ENCODE data around the gene ATP2B1.
"Not testable (repeated sequence)": the region's sequence is repeated elsewhere in the genome, so short reads cannot be mapped to it uniquely, and the experiment has no call there.

The ATP2B1 gene

DNA sequence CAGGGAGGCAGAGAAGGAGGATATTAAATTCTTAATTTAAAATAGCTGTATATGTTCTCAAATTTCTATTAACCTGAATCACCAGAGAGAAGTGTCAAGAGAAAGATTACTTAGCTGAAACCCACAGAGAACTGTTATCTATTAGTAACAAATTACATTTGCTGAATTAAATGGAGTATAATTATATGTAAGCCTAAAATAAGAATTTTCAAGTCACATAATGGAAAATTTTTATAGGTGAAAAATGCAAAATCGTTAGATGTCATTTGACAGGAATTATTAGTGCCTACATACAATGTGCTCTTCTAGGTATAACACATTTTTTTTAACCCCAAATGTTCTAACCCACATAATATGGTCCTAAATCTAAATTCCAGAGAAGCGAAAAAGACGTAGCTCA, 4.1 kb upstream of the ATP2B1 start:
- no peak for DNase-seq

DNA sequence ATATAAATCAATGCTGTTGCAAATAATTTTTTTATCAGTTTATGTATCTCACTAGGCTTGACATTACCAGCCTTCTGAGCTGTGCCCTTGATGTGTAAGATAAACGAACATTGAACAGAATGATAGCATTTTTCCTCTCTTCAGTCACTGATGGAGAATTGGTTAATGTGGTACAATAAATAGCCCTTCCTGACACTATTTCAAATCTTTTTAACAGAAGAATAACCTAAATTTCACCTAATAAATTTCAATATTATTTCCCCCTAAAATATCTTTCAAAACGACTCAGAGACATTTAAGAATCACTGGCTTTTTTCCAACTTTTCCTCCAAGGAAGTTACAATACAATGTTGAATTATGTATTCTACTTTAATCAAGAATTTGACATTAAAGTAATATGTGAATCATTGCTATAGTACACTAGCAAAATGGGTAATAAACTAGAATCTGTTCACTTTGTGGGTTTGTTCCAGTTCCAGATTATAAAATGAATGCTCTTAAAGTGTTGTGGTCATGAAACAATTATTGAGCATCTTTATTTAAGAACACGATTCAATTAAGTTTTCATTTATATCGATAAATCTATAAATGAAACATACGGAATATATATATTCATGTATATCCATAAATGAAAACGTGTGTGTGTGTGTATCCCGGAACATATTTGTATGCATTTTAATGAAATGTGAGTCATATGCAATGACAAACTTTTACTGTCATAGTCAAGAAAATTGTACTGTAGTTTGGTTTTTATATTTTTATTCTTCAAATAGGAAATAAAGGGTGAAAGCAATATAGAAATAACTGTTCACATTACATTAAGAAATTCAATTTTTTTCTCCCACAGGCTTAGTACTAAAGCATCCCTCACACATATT, 2.5 kb upstream of the ATP2B1 start:
- no peak for DNase-seq

GRCh38 chr12:89709995-89710872, 1.6 kb upstream of the ATP2B1 start:
- peak; percentile 42 for DNase-seq

GRCh38 chr12:89709157-89709994, 738 bp upstream of the ATP2B1 start:
- peak; percentile 99 for DNase-seq

GRCh38 chr12:89707703-89708564, 704 bp downstream of the ATP2B1 start:
- DNase-seq = peak; percentile 31

GRCh38 chr12:89706986-89707702, 1.5 kb downstream of the ATP2B1 start:
- DNase-seq = no peak

DNA sequence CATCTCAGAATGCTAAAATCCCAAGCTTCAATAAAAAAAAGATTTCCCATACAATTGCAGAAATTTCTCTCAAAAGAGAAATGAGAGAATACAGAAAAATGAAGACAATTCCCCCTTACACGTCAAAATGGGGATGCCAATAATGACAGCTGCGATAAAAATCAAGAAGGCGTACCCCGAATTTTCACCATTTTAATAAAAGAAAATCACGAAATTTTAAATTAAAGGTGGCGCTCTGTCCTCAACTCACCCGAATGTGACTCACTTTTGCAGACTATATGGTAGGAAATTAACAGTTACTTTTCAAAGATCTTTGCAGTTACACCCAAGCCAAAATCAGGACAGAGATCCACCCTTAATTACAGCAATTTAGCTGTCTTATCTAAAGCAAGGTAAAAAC, 2.1 kb downstream of the ATP2B1 start:
- DNase-seq = no peak

DNA sequence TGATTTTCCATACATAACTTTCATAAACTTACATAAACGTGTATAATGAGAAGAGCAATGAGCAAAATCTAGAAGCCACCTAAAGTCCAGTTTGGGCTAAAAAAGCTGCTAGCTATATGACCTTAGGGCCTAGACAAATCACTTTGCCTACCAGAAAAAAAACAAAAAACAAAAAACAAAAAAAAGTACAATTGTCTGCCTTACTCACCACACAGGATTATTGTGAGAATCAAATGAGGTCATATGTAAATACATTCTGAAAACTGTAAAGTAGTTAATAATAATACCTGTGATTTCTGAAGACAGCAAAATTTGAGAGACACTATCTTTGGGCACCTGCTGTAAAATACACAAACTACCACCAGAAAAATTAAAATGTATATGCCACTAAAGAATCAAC, 4.2 kb downstream of the ATP2B1 start:
- no peak for DNase-seq

DNA sequence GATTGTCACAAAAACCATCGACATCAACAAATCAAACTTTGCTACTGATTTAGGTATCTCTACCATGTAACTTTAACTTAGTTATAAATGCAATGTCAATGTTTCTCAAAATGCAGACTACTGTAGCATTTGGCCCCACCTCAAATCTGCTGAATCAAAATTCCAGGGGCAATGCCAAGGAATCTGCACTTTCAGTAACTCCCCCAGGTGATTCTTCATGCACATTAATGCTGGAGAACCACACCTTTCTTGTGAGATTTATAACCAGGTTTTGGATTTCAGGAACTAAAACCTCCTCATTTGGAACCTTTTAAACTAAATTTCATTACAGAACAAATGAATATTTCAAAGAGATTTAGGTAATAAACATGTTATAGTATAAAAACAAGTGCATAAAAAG, 4.9 kb downstream of the ATP2B1 start:
- no peak for DNase-seq

GRCh38 chr12:89702503-89702902, 6.1 kb downstream of the ATP2B1 start:
- DNase-seq = no peak

DNA sequence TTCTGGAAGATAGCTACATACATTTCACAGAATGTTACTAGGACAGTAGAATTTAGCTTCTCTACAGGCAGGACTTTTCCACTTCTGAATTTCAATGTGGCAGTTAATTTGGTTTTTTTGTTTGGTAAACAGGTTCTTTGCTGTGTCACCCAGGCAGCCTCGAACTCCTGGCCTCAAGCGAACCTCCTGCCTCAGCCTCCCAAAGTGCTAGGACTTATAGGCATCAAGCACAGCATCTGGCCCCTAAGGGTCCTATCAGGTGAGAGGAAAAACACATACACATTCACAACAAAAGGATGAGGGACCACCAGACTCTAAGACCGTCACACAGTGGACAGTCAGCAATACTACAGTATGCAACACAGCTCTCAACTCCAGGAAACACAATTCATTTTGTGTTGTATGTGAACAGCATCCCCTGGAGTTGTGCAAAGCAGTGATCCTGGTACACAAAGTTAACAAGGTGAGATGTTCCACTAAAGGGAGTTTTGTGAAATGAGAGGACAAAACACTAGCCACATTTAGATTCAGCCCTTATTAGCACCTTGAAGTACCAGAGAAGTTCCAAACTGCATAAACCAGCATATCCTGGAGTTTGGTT, 6.9 kb downstream of the ATP2B1 start:
- no peak for DNase-seq

DNA sequence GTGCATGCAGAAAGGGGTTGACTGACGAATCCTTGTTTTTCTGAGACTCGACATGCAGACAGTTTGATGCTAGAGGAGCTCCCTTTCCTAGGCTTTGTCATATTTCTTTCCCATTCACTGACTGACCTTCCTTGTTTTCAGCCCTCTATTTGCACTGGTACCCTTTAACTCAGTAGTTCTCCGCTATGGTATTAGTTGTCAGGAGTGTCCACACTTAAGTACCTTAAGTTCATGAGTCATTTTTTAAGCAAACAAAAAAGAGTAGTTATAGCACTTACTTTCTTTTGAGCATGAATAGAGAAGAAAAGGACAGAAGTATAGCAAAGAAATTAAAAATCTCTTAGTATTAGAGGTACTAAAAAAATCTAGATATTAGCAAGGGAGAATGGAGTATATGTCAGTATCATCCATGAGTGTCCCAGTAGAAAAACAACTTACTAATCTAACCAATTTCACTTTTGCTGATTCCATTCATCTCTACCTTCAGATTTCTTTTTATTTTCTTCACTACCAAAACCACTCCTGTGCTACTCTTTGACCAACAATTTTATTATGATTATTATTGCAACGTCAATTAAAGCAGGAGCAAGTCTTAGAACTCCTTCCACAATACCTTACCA, 8.3 kb downstream of the ATP2B1 start:
- no peak for DNase-seq

GRCh38 chr12:89698607-89699006, 10.0 kb downstream of the ATP2B1 start:
- no peak for DNase-seq

DNA sequence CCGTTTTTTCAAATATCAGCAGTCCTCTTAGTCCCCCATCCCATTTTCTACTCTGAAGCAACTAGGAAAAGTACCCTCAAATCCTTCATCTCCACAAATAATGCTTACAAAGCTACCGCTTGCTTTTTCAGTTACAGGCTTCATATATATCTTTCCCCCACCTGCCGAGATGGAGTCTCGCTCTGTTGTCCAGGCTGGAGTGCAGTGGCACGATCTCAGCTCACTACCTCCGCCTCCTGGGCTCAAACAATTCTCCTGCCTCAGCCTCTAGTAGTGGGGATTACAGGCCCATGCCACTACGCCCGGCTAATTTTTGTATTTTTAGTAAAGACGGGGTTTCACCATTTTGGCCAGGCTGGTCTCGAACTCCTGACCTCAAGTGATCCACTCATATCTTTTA, 10.9 kb downstream of the ATP2B1 start:
- not testable (repeated sequence) for DNase-seq

GRCh38 chr12:89697296-89697695, 11.3 kb downstream of the ATP2B1 start:
- no peak for DNase-seq

GRCh38 chr12:89695830-89696229, 12.8 kb downstream of the ATP2B1 start:
- no peak for DNase-seq

- DNase-seq = peak; percentile 10
Observed at GRCh38 chr12:89695100-89695499, 13.5 kb downstream of the ATP2B1 start.

DNA sequence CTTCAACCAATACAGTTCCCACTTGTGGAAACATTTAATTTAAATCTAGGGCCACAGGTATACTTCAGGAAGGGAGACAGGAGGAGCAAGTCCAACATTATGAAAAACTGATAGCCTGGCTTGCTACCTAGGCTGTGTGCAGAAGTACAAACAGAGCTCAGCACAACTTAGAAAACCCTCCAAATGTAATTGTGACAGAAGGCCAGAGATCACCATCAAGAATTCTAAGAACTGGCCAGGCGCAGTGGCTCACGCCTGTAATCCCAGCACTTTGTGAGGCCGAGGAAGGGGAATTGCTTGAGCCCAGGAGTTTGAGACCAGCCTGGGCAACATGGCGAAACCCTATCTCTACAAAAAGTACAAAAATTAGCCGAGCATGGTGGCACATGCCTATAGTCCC, 14.1 kb downstream of the ATP2B1 start:
- DNase-seq = no peak

DNA sequence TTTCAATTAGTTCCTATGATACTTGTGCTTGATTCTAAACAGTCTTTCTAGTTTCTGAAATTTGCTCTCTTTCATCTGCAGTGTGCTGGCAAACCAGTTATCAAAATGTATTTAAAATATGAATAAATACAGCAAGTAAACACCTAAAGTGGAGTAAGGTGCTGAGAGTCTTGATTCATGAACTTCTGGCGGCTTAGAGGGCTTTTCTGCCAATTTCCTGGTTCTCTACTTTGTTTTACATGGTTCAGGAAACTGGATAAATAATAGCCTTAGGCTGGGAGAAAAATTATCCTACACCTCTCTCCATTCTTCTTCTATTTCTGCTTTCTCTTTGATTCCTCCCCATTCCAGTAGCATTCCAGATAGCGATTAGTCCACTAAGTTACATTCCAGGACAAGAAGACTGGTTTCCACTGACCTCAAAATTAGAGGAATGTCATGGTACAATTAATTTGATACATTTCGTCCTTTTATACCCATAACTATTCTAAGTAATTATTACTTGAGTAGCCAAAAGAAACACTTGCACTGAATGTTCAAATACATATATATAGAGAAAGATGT, 14.9 kb downstream of the ATP2B1 start:
- peak; percentile 40 for DNase-seq

DNA sequence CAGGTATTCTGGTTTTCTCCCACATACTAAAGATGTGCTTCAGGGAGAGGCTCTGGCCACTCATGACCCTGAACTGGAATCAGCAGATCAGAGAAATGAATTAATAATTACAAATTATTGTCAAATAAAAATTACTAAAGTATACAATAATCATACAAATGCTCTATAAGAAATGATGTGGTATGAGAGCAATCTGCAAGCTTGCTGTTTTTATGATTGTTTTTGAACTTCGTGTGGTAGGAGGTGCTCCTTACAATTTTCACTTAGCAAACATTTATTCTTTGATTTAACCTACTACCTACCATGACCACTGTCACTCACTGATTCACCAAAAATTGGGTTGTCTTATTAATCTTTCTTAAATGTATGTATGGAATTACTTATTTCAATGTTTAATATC, 16.2 kb downstream of the ATP2B1 start:
- no peak for DNase-seq
